ENCODE data around the gene SH3BP1. TPM values are rescaled to one million over a fixed set of nuclear protein-coding genes. Genes with fewer than 3 reads are reported as not detected.
A peak's percentile ranks its signal among the peaks of the same experiment; 100 is the strongest.
"Not testable (repeated sequence)": the region's sequence is repeated elsewhere in the genome, so short reads cannot be mapped to it uniquely, and the experiment has no call there.

The SH3BP1 gene
- polyA plus RNA-seq, 3 donors, result 13.9 to 24.7 (median 24.1) TPM

DNA sequence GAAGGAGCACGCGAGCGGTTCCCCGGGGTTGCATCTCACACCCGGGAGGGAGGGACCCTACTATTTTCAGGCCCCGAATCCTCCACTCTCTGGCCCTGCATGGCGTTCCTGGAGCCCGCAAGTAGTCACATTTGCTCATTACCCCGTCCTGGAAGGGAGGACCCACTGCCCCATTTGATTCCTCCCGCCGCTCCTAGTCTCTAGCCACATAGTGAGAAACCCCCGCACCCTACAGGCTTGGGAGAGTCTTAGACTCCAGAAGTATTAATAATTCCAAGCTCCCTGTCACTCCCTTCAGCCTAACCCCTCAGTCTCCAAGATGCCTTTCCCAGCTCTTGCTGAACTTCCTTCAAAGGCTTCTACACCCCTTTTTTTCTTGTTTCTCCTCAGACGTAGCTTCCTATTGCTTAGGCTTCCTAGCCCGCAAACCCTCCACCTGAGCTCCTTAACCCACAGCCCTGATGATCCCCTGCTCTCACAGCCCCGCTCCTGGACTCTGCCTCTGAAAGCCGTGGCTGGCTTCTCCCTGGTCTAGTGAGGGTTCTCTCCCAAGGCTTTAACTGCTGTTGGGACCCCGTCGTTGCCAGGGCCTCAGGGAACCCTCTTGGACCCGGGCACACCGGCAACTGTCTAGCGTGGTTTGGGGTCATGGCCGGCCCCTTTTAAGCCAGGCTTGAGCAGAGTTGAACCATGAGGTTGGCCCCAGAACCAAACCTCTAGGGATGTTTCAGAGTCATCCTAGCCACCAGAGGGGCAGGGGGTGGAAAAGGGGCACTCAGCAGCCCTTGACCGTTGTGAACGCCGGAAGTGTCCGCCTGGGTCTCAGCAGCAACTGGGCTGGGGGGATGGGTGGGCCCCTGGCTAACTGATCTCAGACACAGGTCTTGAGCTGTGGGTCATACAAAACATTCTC lies 30.0 kb upstream of the SH3BP1 start:
- DNase-seq (ENCODE audit: extremely low read depth in 1 of 11, low read depth in 9 of 11, low spot score in 4 of 11), result no peak

DNA sequence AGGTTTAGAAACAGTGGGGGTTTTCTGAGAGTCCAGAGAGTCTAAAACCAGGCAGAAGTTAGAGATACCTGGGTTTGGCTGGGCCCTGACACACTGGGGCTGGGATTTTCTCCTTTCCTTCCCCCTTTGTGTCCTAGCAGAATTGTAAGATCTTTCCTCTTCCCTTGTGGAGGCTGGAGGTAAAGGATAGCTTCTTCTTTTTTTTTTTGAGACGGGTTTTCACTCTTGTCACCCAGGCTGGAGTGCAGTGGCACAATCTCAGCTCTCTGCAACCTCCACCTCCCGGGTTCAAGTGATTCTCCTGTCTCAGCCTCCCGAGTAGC lies 29.4 kb upstream of the SH3BP1 start:
- not testable (repeated sequence) for DNase-seq (ENCODE audit: extremely low read depth in 1 of 11, low read depth in 9 of 11, low spot score in 4 of 11)

- no peak for DNase-seq (ENCODE audit: extremely low read depth in 1 of 11, low read depth in 9 of 11, low spot score in 4 of 11)
Measured at GRCh38 chr22:37610480-37611129, 28.9 kb upstream of the SH3BP1 start.

DNA sequence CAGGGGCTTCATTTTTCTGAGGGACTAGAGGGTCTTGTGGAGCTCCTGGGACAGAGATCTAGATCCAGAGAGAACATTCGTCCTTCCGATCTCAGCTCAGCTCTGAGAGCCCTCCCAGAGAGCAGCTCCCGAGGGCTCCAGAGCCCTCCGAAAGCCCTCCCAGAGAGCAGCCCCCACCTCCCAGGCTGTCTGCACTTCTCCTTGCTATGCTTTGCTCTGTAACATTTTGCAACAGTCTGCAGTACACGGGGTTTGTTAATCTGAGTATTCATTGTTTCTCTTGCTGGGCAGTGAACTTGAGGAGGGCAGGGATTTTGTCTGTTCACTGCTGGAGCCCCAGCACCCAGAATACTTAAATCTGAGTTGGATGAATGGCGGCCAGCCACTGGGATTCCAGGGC lies 28.3 kb upstream of the SH3BP1 start:
- no peak for DNase-seq (ENCODE audit: extremely low read depth in 1 of 11, low read depth in 9 of 11, low spot score in 4 of 11)

DNA sequence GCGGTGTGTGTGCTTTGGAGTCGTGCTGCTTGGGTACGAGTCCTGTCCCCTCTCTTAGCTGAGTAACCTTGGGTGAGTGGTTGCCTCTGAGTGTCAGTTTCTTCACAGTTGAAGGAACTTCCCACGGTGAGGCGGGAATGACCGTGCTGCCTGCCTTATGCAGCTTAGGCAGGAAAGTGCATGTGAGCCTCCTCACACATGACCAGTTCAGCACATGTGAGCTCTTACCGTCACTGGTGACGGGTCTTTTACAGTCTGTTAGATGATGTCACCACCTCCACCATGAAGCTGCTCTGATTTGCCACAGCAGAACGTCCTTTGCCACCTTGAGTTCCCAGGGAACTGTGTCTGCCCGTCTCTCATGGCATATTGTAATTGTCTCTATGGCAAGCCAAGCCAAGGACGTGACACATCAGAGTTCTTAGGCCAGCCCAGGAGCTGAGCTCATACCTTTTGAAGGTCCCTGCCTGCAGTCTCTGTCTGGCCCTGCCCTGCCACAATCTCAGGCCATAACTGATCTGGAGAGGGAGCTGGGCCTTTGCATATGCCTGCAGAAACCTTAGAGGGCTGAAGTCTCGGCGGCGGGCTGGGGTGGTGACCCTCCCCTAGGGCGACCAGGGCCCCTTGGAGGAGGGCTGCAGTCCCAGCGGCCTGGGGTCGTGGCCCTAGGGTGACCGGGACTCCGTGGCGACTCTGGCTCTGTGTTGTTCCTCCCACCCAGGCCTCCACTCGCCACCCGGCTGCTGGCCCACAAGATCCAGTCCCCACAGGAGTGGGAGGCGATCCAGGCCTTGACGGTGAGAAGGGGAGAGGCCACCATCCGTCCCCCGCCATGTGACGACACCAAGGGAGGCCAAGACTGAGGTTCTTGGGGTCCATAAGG lies 23.0 kb upstream of the SH3BP1 start:
- no peak for DNase-seq (ENCODE audit: extremely low read depth in 1 of 11, low read depth in 9 of 11, low spot score in 4 of 11)

GRCh38 chr22:37617431-37617830 lies 22.0 kb upstream of the SH3BP1 start:
- no peak for DNase-seq (ENCODE audit: extremely low read depth in 1 of 11, low read depth in 9 of 11, low spot score in 4 of 11)

GRCh38 chr22:37618072-37618656 lies 21.3 kb upstream of the SH3BP1 start:
- no peak for DNase-seq (ENCODE audit: extremely low read depth in 1 of 11, low read depth in 9 of 11, low spot score in 4 of 11)

DNA sequence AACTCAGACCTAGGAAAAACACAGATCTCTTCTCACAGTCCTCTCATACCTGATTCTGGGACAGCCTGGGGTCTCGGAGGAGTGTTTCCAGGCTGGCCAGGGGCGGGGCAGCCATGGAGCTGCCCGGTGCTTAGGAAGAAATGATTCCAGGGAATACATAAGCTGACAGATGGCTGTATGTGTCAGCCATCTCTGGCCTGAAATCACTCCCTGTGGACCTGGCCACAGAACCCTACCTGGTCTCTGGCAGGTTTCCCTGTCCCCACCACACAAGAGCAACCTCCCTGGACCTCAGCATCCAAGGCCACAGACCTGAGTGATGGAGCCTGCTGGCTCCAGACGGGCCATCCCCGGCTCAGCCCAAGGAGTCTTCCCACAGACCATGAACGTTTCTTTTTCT lies 20.8 kb upstream of the SH3BP1 start:
- DNase-seq (ENCODE audit: extremely low read depth in 1 of 11, low read depth in 9 of 11, low spot score in 4 of 11), result no peak

DNA sequence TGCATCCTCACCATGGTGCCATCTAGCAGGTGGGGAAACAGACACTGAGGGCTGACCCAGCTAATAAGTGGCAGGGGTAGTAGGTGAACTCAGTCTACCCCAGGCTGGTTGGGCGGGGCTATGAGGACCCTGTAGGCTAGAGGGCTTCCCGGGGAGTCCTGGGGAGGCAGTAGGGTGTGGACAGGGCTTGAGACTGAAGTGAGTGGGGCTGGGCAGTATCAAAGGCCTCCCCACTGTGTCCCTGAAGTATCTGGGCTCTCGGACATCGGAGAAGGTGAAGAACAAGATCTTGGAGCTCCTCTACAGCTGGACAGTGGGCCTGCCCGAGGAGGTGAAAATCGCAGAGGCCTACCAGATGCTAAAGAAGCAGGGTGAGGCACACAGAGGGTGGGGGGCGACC lies 19.5 kb upstream of the SH3BP1 start:
- DNase-seq (ENCODE audit: extremely low read depth in 1 of 11, low read depth in 9 of 11, low spot score in 4 of 11), result no peak

- DNase-seq (ENCODE audit: extremely low read depth in 1 of 11, low read depth in 9 of 11, low spot score in 4 of 11), result no peak
Measured at GRCh38 chr22:37621352-37621860, 18.1 kb upstream of the SH3BP1 start.

DNA sequence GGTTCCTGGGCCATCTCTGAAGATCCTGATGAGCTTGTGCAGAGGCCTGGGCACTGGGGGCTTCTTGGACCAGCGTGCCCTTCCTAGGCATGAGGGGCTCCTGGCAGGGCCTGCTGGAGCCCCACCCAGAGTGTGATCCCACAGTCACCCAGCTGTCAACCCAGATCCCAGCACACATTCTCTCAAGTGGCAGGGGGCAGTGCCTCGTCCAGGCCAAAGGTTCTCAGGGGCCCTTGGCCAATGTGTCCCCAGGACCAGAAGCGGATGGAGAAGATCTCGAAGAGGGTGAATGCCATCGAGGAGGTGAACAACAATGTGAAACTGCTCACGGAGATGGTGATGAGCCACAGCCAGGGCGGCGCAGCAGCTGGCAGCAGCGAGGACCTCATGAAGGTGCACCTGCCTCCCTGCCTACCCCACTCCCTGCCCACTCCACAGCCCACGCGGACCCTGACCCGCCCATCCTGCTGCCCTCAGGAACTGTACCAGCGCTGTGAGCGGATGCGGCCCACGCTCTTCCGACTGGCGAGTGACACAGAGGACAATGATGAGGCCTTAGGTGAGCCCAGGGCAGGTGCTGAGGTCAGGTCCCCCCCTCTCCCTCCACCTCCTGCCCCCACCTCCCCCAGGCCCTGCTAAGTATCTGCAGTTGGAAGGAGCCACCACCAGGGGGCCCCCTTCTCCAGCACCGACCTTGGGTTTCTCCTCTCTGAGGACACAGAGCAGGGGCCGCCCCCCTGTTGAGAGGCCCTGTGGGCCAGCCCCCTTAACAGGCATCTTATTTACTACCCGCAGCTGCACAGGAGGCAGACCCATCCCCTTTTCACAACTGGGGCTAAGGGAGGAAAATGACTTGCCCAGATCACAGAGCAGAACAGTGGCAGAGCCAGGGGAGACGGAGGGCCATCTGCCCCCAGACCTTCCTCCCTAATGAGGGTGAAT lies 16.1 kb upstream of the SH3BP1 start:
- DNase-seq (ENCODE audit: extremely low read depth in 1 of 11, low read depth in 9 of 11, low spot score in 4 of 11), result peak in 1 of 11 donors; percentile 73

DNA sequence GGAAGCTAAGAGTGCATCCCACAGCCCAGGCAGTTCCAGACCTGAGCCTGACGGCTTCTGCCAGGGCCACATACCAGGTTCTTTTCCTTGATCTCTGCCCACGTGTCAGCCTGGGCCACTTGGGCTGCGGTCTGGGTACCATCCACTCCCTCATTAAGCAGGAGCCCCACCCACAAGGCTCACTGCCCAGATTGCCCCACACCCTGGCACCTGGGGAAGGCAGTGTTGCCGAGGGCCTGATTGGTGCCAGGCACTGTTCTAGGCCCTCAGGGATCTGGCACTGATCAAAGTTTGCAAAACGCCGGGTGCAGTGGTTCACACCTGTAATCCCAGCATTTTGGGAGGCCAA lies 15.5 kb upstream of the SH3BP1 start:
- no peak for DNase-seq (ENCODE audit: extremely low read depth in 1 of 11, low read depth in 9 of 11, low spot score in 4 of 11)

DNA sequence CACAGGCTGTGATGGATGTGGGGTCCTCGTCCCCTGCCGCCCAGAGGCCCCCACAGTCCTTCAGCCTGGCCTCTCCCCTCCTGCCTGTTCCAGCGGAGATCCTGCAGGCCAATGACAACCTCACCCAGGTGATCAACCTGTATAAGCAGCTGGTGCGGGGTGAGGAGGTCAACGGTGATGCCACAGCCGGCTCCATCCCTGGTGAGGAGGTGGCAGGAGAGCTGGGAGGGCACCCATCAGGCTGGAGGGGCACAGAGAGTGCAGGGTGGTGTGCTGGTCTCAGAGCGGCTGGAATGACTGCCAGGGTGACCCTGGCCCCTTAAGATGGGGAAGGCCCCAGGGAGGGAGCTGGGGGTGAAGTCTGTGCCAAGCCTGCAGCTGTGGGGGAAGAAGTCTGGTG lies 14.6 kb upstream of the SH3BP1 start:
- DNase-seq (ENCODE audit: extremely low read depth in 1 of 11, low read depth in 9 of 11, low spot score in 4 of 11), result no peak

GRCh38 chr22:37625737-37626136 lies 13.7 kb upstream of the SH3BP1 start:
- no peak for DNase-seq (ENCODE audit: extremely low read depth in 1 of 11, low read depth in 9 of 11, low spot score in 4 of 11)

DNA sequence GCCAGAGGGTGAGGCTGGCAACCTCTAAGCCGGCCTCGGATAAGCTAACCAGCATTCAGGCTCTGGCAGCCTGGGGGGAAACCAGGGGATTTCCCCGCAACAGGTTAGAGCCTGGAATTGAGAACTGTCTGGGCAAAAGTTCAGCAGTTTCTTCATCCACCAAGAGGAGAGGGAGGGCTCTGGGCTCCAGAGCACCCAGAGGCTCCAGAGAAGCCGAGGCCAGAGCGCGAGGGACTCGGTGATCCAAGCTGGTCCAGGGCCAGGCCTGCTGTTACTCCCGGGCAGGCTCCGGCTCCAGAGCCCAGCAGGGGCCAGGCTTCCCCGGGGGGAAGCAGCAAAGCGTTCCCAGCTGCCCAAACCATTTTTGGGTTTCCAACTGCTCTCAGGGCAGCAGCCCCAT lies 13.3 kb upstream of the SH3BP1 start:
- DNase-seq (ENCODE audit: extremely low read depth in 1 of 11, low read depth in 9 of 11, low spot score in 4 of 11), result no peak

GRCh38 chr22:37626556-37627075 lies 12.9 kb upstream of the SH3BP1 start:
- no peak for DNase-seq (ENCODE audit: extremely low read depth in 1 of 11, low read depth in 9 of 11, low spot score in 4 of 11)

- DNase-seq (ENCODE audit: extremely low read depth in 1 of 11, low read depth in 9 of 11, low spot score in 4 of 11), result no peak
Measured at GRCh38 chr22:37627121-37627520, 12.3 kb upstream of the SH3BP1 start.

DNA sequence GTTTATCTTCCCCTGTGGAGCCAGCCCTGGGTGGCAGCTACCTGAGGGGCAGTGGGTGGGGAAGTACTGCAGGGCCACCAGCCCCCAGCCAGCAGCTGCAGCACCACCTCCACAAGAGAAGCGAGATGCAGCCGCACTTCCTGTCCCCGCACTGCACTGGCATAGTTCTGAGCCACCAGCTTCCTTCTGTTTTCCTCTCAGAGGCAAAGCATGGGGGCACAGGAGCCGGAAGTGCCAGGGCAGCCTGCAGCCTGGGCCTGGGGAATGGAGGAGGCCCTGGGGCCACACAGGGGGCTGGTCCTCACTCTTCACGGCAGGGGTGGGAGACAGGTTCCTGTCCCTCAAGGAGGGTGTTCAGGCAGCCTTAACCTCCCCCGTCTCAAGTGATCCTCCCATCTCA lies 11.9 kb upstream of the SH3BP1 start:
- no peak for DNase-seq (ENCODE audit: extremely low read depth in 1 of 11, low read depth in 9 of 11, low spot score in 4 of 11)
